ENCODE results near the gene PI4KA. TPM values are rescaled to one million over a fixed set of nuclear protein-coding genes. Genes with fewer than 3 reads are reported as not detected.

PI4KA gene
- total and polyA plus RNA-seq, 2 experiments from 2014 or later = 17.1 to 38.1 TPM

GRCh38 chr22:20766530-20766929, 92.1 kb downstream of the PI4KA start:
- no peak for DNase-seq (ENCODE audit: low spot score)
- Mint-ChIP-seq H3K27me3 (ENCODE audit: insufficient read depth, low read depth, poor library complexity) (peaks cover 6% of the 10 kb centered on the region), H3K9me3 (no peaks in the 10 kb centered on the region), H3K36me3 (ENCODE audit: low read depth) (peaks cover 9% of the 10 kb centered on the region), H3K4me3 (no peak overlapping the region), H3K27ac (no peak overlapping the region), H3K4me1 (no peaks in the 10 kb centered on the region)
- TF ChIP-seq STAT1 (IDR thresholded peaks at IDR 0.05; ENCODE audit: unreplicated experiment) (no peak), EZH2 (IDR thresholded peaks at IDR 0.05; ENCODE audit: low read depth, unreplicated experiment) (no peak), ZNF331 (CRISPR knock-in tag; IDR thresholded peaks at IDR 0.05; ENCODE audit: low read depth) (no peak), JUNB (IDR thresholded peaks at IDR 0.05; ENCODE audit: unreplicated experiment) (no peak), CREB1 (CRISPR knock-in tag; IDR thresholded peaks at IDR 0.05; ENCODE audit: low read depth) (no peak), EZH2phosphoT487 (IDR thresholded peaks at IDR 0.05; ENCODE audit: unreplicated experiment) (no peak), ZNF114 (CRISPR knock-in tag; IDR thresholded peaks at IDR 0.05) (no peak), POLR2AphosphoS5 (IDR thresholded peaks at IDR 0.05; ENCODE audit: low read depth) (no peak), ETS1 (IDR thresholded peaks at IDR 0.05) (no peak), REST (IDR thresholded peaks at IDR 0.05; ENCODE audit: unreplicated experiment) (no peak), ZNF462 (CRISPR knock-in tag; IDR thresholded peaks at IDR 0.05) (no peak), NANOG (IDR thresholded peaks at IDR 0.05; ENCODE audit: borderline replicate concordance) (no peak), CTCF (conservative IDR thresholded peaks at IDR 0.05; ENCODE audit: low read depth in 2 of 2) (no peak)
- Histone ChIP-seq H3K4me2 (no peak overlapping the region), H3K4me1 (ENCODE audit: insufficient read depth) (no peaks in the 10 kb centered on the region), H2AFZ (no peak overlapping the region), H3K4me3 (no peak overlapping the region), H3K27ac (ENCODE audit: low read depth) (no peak overlapping the region), H3K36me3 (ENCODE audit: insufficient read depth) (no peaks in the 10 kb centered on the region), H3K79me2 (replicated peaks; ENCODE audit: insufficient read depth) (no peaks in the 10 kb centered on the region), H3F3A (replicated peaks; ENCODE audit: low read depth) (no peaks in the 10 kb centered on the region), H3K9me2 (ENCODE audit: insufficient read depth) (no peaks in the 10 kb centered on the region), H4K20me1 (replicated peaks; ENCODE audit: insufficient read depth) (no peaks in the 10 kb centered on the region), H3K27me3 (ENCODE audit: insufficient read depth) (no peaks in the 10 kb centered on the region)
- ATAC-seq = no peak
